Ureter (tissue), 1 donor: ENCODE data around the gene SLCO2A1. TPM values are rescaled to one million over a fixed set of nuclear protein-coding genes. Genes with fewer than 3 reads are reported as not detected.

Experiments
- DNase-seq: peaks from one replicate; pipeline ENCODE4 v3.0.0-alpha.2; 2020; ENCODE audit warnings: low spot score
- total RNA-seq: library from RNA; stranded (reverse); gene quantifications from one replicate; pipeline ENCODE4 v1.2.4, GENCODE V29; 2023
- donor health status: DM: yes; HTN: yes; CAD: no.

Gene SLCO2A1
- total RNA-seq, 1 donor from 2014 or later = 89.1 TPM

DNA sequence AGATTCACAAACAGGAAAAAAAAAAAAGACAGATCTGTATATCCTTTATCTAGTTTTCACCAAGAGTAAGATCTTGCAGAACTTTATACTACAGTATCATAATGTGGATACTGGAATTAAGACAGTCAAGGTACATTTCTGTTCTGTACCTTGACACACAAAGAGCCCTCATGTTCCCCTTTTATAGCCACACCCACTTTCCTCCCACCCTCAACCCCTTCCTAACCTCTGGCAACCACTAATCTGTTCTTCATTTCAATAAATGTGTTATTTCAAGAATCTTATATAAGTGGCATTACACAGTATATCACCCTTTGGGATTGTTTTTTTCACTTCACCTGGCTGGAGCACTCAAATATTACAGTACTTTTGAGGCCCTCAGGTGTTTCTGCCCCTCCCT is 130.4 kb downstream of the SLCO2A1 start:
- no peak for DNase-seq

DNA sequence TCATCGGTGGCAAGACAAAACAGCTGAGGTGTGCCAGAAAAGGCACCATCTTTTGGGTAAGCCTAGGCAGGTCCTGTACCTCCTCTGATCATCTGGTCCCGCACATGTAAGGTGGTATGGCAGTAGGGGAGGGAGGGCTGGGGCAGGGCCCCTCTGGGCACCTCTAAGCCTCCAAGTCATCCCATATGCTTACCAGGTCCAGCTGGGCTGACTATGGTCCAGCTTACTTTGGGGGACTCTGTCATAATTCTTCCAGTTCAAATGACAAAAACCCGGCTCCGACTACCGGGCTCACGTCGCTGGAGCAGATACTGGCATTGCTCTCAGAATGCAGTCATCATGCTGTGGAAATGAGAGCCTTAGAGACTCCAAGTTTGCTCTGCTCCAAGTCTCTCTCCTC is 132.2 kb downstream of the SLCO2A1 start:
- DNase-seq = no peak

DNA sequence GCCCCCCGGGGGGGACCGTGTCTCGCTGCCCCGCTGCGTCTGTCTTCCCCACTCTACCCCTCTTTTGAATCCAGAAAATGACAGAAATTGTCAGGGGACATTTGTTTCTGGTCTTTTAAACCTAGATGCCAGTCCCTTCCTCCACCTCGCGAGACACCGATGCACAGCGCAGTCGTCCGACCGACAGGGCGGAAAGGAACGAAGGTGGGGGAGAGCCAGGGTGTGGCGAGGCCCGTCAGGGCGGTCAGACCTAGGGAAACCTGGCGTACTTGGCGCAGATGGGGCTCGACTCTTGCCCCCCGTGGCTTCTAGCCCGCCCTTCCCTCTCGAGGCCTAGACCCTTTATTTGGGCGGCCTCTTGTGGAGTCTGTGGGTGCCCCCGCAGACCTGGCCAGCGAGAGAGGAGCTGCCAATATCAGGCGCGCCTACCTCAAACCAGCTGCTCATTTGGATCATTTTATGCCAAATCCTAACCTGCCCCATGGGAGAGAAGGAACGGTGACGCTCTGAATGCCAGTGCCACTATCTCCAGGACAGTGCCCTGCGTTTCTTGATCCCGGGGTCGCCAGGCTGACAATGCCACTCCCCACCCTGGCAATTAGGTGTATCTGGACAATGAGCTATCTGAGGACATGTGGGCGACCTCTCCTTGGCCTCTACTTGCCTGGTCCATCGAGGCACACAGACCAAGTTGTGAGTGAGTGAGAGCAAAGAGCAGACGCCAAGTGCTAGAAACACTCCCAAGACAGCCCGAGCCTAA is 133.5 kb downstream of the SLCO2A1 start:
- DNase-seq = no peak

DNA sequence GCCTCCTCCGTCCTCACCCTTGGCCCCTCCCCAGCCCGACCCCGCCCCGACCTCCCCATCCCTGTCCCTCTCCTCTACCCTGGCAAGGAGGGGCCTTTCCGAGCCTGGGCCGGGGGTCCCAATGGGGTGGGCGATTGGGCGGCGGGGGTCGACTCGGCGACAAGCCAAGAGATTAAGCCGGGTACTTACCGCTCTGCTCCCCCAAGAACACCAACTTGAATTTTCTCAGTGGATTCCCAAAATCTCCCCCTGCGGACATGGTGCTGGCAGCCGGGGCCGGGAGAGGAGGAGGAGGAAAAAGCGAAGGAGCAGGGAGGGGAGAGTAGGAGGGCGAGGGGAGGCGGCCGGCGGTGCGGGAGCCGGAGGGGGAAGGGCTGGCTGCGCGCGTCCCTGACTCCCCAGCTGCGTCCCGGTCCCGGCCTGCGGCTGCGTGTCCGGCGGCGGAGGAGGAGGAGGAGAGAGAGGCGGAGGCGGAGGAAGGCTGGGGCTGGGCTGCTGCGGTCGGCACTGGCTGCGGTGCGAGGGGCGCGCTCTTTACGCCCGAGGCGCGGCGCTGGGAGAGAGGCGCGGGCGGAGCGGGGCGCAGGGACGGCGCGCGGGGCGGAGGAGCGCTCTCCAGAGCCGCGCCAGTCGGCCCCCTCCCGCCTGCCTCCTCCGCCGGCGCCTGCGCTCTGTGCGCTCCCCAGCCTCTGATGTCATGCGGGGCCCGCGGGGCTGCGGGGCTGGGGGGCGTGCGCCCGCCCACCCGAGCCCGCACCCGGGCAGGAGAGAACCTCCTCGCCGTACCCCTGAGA is 134.3 kb downstream of the SLCO2A1 start, which contains the start of gene RAB6B:
RAB6B (minus strand) TSS at position 675 of the 794 bp plus-strand sequence; CDS start at position 259, 416 bp downstream.
- DNase-seq = no peak

DNA sequence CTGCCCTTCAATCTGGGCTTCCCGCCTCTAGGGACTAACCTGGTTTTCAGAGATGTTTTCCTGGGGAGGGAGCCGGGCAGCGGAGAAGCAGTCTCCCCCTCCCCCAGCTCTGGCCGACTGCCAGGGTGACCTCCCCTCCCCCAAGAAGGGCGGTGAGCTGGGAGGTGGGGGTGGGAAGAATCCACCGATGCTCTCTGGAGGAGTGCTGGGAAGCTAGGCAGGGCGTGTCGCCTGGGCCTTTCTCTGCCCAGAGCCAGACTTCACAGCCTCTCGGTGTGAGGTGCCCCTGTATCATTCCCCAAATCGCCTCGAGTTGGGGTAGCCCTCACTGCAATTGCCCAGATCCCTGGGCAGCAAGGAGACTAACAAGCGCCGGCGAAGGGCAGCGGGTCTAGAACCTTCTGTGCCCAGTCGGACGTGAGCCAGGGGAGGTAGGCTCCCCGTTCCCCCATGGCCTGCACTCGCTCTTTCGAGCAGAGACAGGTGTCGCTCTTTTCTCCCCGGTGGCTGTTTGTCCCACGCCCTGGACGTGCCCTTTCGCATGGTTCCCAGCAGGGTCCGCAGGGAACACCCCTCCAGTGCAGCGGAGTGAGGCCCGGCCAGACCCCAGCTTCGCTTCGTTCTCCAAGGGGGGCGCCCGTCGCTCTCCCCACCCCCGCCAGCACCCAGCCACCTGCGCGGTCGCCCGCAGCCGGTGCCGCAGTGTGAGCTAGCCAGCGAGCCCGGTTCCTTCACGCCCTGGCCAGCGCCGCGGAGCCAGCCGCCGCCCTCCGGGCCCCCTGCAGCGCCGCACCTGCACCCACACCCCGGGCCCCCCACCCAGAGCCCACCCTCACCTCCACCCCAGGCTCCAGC is 135.1 kb downstream of the SLCO2A1 start:
- DNase-seq = no peak

DNA sequence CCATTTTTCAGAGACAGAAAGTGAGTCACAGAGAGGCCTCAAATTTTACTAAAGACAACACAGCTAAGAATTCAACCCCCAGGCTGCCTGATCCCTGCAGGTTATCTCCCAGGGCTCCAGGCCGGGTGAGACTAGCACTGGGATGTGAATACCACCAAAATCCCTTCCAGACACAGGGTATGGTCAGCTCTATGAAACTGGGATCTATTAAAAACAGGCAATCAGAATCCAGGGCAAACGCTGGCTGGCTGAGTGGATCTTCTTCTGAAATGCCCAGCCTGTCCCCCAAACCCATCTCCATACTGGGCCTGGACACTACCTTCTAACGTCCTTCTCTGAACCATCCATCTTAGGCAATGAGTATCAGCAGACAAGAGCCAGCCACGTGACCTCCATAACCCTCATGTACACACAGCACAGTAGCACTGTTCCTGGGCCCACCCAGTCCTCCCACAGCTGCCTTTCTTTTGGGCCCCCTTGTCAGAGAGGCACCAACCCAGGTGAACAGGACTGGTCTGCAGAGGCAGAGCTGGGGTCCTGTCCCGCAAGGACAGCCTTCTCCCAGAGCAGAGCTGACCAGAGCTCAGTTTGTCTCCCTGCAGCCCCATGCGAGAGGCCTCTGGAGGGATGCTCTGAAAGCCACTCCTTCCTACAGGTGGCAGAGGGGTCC is 135.9 kb downstream of the SLCO2A1 start:
- no peak for DNase-seq

DNA sequence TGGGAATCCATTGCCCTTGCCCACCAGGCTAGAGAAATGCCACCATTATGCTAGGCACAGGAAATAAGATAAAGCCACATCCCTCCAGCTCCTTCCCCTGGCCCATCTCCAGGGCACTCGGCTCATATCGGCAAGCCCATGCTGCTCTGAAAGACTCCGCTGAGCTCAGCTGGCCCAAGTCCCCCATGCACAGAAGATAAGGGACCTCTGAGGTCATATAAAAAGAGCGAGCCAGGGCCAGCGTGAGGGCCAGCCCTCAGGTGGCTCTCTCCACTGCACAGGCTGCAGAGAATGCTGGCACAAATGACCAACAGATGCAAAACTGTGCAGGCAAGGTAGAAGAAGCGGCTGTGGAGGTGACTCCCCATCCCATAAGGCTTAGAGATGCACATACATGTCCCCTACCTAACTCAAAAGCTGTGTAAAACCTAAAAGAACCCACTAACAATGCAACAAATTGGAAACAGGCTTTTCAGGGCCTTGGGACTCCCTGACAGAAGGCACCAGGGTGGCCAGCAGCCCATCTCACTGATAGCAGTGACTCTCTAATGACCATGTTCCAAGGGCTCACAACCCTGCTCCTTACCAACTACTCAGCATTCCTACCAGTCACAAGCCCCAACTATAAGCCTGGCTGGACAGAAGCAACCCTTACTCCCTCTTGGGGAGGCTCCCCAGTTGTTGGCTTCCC is 137.0 kb downstream of the SLCO2A1 start:
- DNase-seq = no peak

DNA sequence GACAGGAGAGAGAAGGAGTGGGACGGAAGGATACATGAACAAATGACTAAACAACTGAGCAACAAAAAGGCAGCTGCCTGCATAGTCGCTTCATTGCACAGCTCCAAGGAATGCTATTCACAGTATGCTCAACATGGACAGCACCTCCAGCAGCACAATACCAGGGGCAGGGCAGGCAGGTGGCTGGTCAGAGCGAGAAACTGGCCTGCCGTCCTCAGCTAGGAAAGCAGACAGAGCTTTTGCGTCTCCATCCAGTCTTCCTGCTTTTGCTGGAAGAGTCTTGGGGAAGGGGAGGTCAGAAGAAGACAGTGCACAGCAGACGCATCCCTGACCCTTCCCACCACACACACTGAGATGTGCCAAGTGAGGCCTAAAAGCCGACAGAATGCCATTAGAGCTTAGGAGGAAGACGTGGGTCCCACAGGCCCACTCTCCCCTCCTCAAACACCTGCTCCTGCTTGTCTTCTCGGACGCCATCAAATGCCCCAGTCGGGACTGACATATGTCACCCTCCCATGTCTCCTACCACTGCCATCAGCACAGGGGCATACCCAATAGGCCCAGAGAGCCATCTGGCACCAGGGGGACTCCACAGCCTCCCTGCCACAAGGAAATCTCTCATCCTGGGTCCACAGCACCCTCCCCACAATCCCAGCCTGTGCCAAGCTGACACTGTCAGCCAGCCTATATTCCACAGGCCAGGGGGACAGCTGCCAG is 137.9 kb downstream of the SLCO2A1 start:
- no peak for DNase-seq

DNA sequence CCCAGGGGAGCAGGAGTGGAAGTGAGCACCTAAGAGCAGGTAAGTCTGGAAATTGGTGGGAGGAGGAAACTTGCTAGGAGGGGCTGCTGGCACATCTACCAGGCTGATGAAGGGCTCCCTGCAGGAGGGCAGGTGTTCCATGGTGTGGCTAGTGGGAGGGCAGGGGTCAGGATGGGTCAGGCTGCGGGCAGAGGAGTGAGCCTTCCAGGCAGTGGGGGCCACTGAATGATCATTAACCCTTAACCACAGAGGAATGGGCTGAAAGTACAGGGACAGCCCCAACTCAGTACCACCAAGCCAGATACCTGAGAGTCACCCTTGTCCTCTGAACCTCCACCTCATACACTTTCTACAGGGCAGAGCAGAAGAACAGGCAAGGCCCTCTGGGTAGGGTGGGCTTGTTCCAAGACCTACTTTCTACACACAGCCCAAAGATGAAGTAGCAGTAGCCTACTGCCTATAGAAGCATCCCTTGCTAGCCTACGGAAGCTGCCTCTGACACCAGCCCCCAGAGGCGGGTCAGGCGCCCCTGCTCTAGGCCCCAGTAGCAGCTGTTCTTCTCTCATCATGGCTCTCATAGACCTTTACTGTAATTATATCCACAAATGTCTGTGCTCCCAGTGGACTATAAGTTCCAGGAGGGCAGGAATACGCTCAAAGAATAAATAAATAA is 138.6 kb downstream of the SLCO2A1 start:
- DNase-seq = no peak

DNA sequence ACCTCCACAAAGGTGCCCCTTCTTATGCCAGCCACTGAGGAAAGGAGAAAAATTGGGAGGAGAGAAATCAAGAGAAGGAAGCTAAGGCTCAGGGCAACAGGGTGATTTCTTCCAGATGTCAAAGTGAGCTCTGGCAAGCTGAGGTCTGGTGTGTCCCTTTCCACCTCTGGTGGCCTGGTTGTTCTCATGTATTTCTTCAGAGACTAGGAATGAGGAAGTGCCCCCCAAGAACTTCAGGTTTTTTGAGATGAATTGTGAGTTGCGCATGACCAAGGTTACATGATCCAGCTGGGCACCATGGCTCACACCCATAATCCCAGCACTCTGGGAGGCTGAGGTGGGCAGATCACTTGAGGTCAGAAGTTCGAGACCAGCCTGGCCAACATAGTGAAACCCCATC is 139.7 kb downstream of the SLCO2A1 start:
- DNase-seq = no peak

DNA sequence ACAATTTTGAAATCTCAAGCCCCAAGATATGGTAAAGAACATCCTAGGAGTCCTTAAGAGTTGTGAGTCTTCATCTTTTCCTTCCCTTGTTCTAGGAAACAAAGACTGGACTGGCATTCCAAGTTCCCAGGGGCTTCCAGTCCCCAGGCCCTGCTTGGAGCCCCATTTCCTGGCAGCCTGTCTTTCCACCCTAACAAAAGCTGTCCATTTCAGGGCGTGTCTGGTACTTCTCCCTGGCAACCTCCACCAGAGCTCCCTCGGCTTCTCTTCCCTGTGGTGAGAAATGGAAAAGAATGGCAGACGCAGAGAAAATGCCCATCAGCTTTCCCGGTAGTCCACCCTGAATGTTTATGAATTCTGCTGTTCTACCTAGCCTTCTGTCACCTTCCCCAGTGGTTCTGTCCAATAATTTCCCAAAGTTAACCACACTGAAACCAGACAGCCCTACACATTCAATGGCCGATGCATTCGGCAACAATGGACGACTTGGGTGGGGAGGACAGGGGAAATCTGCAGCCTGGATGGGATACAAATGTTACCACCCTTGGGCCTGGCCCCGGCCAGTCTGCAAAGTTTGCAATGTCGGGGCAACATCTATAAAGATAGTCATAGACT is 140.9 kb downstream of the SLCO2A1 start:
- no peak for DNase-seq

DNA sequence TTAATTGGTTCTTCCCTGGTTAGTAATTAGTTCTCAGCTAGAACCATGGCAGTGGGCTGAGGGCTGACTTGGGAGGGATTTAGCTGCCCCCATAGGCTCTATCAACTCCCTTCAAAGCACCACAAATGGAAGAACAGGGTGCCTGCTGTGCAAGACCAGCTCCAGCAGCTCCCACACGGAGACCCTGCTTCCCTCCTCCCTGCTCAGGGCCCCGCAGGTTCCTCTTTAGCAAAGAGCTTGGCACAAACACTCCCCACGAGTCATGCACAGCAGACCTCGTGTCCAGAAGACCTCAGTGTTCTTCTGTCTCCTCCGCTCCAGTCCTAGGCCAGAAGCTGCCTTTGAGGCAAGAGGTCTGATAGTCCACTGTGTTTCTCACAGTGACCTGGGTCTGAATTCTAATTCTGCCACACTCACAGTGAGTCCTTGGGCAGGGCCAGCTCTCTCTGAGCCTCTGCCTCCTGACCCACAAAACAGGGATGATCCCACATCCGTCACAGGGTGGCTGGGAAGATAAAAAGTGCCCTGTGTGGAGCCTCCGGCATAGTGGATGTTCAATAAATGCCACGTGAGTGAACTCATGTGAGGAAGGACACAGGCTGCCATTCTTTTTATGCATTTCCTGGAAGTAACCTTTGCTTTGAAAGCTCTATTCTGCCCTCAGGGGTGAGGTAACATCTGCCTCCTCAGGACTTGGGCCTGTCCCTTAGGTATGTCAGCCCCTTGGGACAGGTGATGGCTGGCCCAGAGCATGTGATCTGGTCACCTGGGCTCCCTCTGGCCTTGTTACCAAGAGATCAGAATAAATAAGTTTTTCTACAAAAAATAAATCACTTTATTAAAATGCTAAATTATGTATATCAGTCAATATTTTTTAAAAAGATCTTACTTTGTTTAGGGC is 141.7 kb downstream of the SLCO2A1 start:
- no peak for DNase-seq

DNA sequence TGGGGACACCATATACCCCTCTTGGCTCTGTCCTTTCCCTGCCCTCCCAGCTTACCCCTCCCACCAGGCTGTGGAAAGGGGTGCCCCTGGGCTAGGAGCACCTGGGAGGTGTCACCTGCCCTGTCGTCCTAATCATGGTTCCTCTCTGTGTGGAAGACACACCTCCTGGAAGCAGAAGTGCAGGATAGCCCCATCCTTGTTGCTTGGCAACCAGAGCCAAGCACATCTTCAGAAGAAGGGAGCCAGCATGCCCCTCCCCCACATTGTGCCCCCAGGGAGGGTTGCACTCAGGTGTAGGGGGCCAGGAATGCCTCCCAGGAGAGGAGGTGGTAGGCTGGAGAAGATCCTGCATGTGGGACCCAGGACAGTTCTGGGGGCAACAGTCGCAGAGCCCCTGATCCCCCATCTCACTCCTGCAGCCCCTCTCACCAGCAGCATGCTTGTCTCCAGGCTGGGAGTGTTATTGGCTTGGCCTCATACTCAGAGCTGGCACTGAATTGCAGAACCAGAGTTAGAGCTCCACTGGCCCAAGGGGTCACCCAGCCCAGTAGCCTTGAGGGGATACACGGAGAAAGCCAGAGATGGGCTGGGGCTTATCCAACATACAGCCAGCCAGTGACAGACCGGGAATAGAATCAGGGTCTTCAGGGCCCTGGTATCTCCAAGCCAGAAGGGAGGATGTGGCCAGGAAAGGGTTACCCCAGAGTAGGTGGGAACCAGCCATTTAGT is 142.5 kb downstream of the SLCO2A1 start:
- no peak for DNase-seq

DNA sequence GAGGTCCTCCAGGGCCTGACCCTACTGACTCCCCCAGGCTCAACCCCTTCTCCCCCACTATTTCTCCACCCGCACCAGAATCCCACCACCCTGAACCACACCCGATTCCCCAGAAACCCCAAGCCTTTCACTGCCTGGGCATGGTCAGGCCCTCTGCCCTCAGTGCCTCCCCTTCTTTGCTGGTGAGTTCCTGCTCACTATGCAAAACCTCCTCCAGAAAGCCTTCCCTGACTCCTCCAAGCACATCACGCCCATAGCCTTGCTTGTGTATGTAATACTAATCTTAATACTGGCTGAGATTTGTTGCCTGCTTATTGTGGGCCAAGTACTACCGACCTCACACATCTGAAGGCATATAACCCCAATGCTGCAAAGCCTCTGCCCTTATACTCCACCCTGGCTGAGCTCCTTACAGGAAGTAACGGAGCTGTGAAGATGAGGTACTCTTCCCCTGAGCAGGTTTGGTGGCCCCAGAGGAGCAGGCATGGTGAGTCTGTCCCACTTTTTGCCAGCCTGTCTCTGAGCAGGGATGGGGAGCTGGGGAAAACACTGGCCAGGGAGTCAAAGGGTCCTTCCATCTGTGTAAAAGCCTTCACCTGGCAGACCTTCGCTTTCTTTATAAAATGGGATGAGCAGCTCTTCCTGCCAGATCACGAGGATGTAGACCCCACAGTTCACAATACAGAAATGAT is 143.5 kb downstream of the SLCO2A1 start:
- no peak for DNase-seq

DNA sequence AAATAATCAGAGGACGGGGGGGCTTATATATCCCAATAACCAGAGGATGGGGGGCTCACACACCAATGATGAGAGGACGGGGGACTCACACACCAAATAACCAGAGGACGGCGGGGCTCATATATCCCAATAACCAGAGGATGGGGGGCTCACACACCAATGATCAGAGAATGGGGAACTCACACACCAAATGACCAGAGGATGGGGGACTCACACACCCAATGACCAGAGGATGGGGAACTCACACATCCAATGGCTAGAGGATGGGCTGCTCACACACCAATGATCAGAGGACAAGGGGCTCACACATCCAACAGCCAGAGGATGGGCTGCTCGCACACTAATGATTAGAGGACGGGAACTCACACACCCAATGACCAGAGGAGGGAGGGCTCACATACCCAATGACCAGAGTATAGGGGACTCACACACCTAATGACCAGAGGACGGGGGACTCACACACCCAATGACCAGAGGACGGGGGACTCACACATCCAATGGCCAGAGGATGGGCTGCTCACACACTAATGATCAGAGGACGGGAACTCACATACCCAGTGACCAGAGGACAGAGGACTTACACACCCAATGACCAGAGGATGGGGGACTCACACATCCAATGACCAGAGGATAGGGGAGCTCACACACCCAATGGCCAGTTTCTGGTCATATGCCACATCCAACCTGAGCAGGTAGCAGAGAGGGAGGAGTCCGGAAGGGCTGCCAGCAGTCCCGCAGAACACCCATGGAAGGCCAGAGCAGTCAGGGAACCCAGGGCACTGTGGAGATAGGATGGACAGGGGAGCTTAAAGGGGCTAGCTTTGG is 144.6 kb downstream of the SLCO2A1 start:
- no peak for DNase-seq
